Effector memory CD4-positive, alpha-beta T cell (primary cell): ENCODE measurements around the gene ETV5.

Source experiments
- DNase-seq, 3 donors: peaks; one replicate each; pipeline ENCODE4 v3.0.0-alpha.2; 2020
- H3K27ac ChIP-seq: 2 replicates; pipeline ENCODE4 v1.7.0; 2013; ENCODE audit warnings: mild to moderate bottlenecking, low read length, moderate library complexity; ENCODE audit not compliant: insufficient read depth, poor library complexity, severe bottlenecking
- H3K27me3 ChIP-seq: replicated peaks from 2 replicates; pipeline ENCODE4 v1.7.0; 2013; ENCODE audit warnings: mild to moderate bottlenecking, low read length; ENCODE audit not compliant: insufficient read depth, control insufficient read depth, poor library complexity, severe bottlenecking
- H3K36me3 ChIP-seq: 2 replicates; pipeline ENCODE4 v1.7.0; 2013; ENCODE audit warnings: mild to moderate bottlenecking, low read length, moderate library complexity; ENCODE audit not compliant: control insufficient read depth, insufficient read depth
- H3K4me1 ChIP-seq: 2 replicates; pipeline ENCODE4 v1.7.0; 2013; ENCODE audit warnings: low read length, mild to moderate bottlenecking; ENCODE audit not compliant: control insufficient read depth, insufficient read depth, poor library complexity, severe bottlenecking
- H3K4me3 ChIP-seq: 2 replicates; pipeline ENCODE4 v1.7.0; 2013; ENCODE audit warnings: low read length, low read depth, mild to moderate bottlenecking; ENCODE audit not compliant: insufficient read depth, poor library complexity, severe bottlenecking
- H3K9me3 ChIP-seq: 2 replicates; pipeline ENCODE4 v1.7.0; 2013; ENCODE audit warnings: mild to moderate bottlenecking, low read length, moderate library complexity; ENCODE audit not compliant: control insufficient read depth

ETV5 gene

GRCh38 chr3:186013312-186013711 lies 95.6 kb downstream of the ETV5 start:
- no peak overlapping the region for H3K27ac ChIP-seq
- H3K4me1 ChIP-seq, result no peaks in the 10 kb centered on the region
- no peak for DNase-seq

GRCh38 chr3:186012137-186012536 lies 96.8 kb downstream of the ETV5 start:
- DNase-seq, result no peak
- Histone ChIP-seq H3K4me3 (no peak overlapping the region), H3K27me3 (no peaks in the 10 kb centered on the region), H3K27ac (no peak overlapping the region), H3K4me1 (no peaks in the 10 kb centered on the region), H3K9me3 (no peaks in the 10 kb centered on the region), H3K36me3 (no peaks in the 10 kb centered on the region)

More at GRCh38 chr3:186013312-186013711, 95.6 kb downstream of the ETV5 start:
- no peaks in the 10 kb centered on the region for H3K27me3 ChIP-seq
- no peak overlapping the region for H3K4me3 ChIP-seq
- no peaks in the 10 kb centered on the region for H3K9me3 ChIP-seq
- H3K36me3 ChIP-seq, result no peaks in the 10 kb centered on the region

- Histone ChIP-seq H3K27me3 (no peaks in the 10 kb centered on the region), H3K9me3 (no peaks in the 10 kb centered on the region)
Measured at GRCh38 chr3:186004671-186005070, 104.2 kb downstream of the ETV5 start.

GRCh38 chr3:186004209-186004608 lies 104.7 kb downstream of the ETV5 start:
- no peak overlapping the region for H3K27ac ChIP-seq
- no peak for DNase-seq
- H3K9me3 ChIP-seq, result no peaks in the 10 kb centered on the region
- H3K4me3 ChIP-seq, result no peak overlapping the region
- H3K36me3 ChIP-seq, result no peaks in the 10 kb centered on the region
- no peaks in the 10 kb centered on the region for H3K27me3 ChIP-seq
- H3K4me1 ChIP-seq, result no peaks in the 10 kb centered on the region

More at GRCh38 chr3:186004671-186005070, 104.2 kb downstream of the ETV5 start:
- Histone ChIP-seq H3K36me3 (no peaks in the 10 kb centered on the region), H3K27ac (no peak overlapping the region), H3K4me1 (no peaks in the 10 kb centered on the region), H3K4me3 (no peak overlapping the region)
- no peak for DNase-seq

- Histone ChIP-seq H3K36me3 (no peaks in the 10 kb centered on the region), H3K9me3 (no peaks in the 10 kb centered on the region), H3K4me3 (no peak overlapping the region), H3K27me3 (no peaks in the 10 kb centered on the region), H3K4me1 (no peaks in the 10 kb centered on the region), H3K27ac (no peak overlapping the region)
- DNase-seq, result no peak
Measured at GRCh38 chr3:186003610-186004009, 105.3 kb downstream of the ETV5 start.

GRCh38 chr3:186002884-186003472 lies 105.9 kb downstream of the ETV5 start:
- H3K36me3 ChIP-seq, result no peaks in the 10 kb centered on the region
- no peak overlapping the region for H3K27ac ChIP-seq
- no peak for DNase-seq
- no peaks in the 10 kb centered on the region for H3K27me3 ChIP-seq
- H3K4me3 ChIP-seq, result no peak overlapping the region
- no peaks in the 10 kb centered on the region for H3K4me1 ChIP-seq
- no peaks in the 10 kb centered on the region for H3K9me3 ChIP-seq

- Histone ChIP-seq H3K4me1 (no peaks in the 10 kb centered on the region), H3K27ac (no peak overlapping the region), H3K36me3 (no peaks in the 10 kb centered on the region), H3K9me3 (no peaks in the 10 kb centered on the region), H3K27me3 (no peaks in the 10 kb centered on the region), H3K4me3 (no peak overlapping the region)
- no peak for DNase-seq
Measured at GRCh38 chr3:186001842-186002241, 107.0 kb downstream of the ETV5 start.

- DNase-seq, result no peak
- Histone ChIP-seq H3K4me1 (no peaks in the 10 kb centered on the region), H3K27ac (no peak overlapping the region), H3K9me3 (no peaks in the 10 kb centered on the region), H3K36me3 (no peaks in the 10 kb centered on the region), H3K4me3 (no peak overlapping the region), H3K27me3 (no peaks in the 10 kb centered on the region)
Measured at GRCh38 chr3:185999221-185999620, 109.7 kb downstream of the ETV5 start.

GRCh38 chr3:185998136-185998535 lies 110.8 kb downstream of the ETV5 start:
- Histone ChIP-seq H3K9me3 (no peaks in the 10 kb centered on the region), H3K4me1 (no peaks in the 10 kb centered on the region), H3K27me3 (no peaks in the 10 kb centered on the region), H3K4me3 (no peak overlapping the region), H3K27ac (no peak overlapping the region), H3K36me3 (no peaks in the 10 kb centered on the region)
- DNase-seq, result no peak

- H3K36me3 ChIP-seq, result no peaks in the 10 kb centered on the region
- no peak for DNase-seq
- H3K9me3 ChIP-seq, result no peaks in the 10 kb centered on the region
- no peaks in the 10 kb centered on the region for H3K4me1 ChIP-seq
- no peaks in the 10 kb centered on the region for H3K27me3 ChIP-seq
- no peak overlapping the region for H3K4me3 ChIP-seq
- no peak overlapping the region for H3K27ac ChIP-seq
Measured at GRCh38 chr3:185997130-185997529, 111.8 kb downstream of the ETV5 start.
